ENCODE data around the gene MAGOH. TPM values are rescaled to one million over a fixed set of nuclear protein-coding genes. Genes with fewer than 3 reads are reported as not detected.

MAGOH gene
- total and polyA plus RNA-seq, 2 donors (not counting 1 experiment from before 2014, with no cell fraction given), result 10.8 to 45.6 TPM

DNA sequence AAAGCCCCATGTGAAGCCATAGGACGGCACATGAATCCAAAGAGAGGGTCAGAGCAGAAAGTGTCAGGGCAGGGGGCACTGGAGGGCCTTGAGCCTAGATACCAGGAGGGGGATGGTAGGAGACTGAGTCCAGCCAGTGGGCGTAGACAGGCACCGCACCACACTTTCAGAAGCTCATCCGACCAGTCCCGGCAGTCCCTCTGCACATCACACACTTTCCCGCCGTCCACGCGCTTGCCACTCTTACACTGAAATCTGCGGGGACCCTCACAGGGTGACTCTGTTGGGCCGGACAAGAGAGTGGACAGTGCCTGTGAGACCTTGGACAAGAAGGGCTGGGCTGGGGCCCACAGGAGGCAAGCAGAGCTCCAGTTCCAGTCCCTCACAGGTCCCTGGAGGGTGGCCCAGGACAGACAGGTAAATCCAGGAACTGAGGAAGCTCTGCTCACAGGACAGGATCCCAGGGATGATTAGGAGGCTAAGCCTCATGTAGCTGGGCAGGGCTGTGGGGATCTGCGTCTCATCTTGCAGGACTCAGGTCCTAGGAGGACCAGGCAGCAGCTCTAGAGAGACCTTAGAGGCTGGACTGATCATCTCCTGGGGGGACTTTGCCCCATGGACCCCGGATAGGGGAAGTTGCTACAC, 36.3 kb upstream of the MAGOH start:
- H3K4me3 ChIP-seq (ENCODE audit: control extremely low read depth in 1 of 5, extremely low read depth in 1 of 5, insufficient read depth in 1 of 5, low read depth in 2 of 5, low read length in 4 of 5), result no peak overlapping the region
- H4K20me1 ChIP-seq (ENCODE audit: control insufficient read depth, insufficient read depth, low read length, poor library complexity, severe bottlenecking), result no peaks in the 10 kb centered on the region
- no peak for DNase-seq
- no peak overlapping the region for H3K9ac ChIP-seq (ENCODE audit: low read length)
- no peak overlapping the region for H2AFZ ChIP-seq (ENCODE audit: insufficient read depth, low read depth, low read length, poor library complexity, severe bottlenecking)
- CTCF ChIA-PET, result interaction anchor here (1.5 to 3.8 kb wide), 2 partner anchors 115 to 118 kb away, joined by 4 to 30 read pairs; no protein-coding TSS in a partner anchor
- POLR2A ChIA-PET, result no interaction called here
- H3K79me2 ChIP-seq (ENCODE audit: control insufficient read depth, insufficient read depth, low read length), result no peaks in the 10 kb centered on the region
- no peak overlapping the region for H3K4me2 ChIP-seq (replicated peaks; ENCODE audit: low read depth, low read length, poor library complexity, severe bottlenecking)
- peaks cover 0 to 10% of the 10 kb centered on the region in 2 donors for H3K4me1 ChIP-seq (ENCODE audit: control insufficient read depth in 2 of 2, insufficient read depth in 2 of 2, low read length in 2 of 2)
- H3K9me3 Mint-ChIP-seq (ENCODE audit: insufficient read depth), result no peaks in the 10 kb centered on the region
- H3K36me3 ChIP-seq (replicated peaks in 1 of 2; ENCODE audit: control extremely low read depth in 1 of 2, control insufficient read depth in 1 of 2, extremely low read depth in 1 of 2, insufficient read depth in 2 of 2, low read length in 1 of 2), result peaks cover 0 to 4% of the 10 kb centered on the region in 2 experiments
- H3K27me3 ChIP-seq (replicated peaks in 1 of 4; ENCODE audit: control extremely low read depth in 1 of 4, control insufficient read depth in 3 of 4, insufficient read depth in 4 of 4, low read length in 3 of 4), result no peaks in the 10 kb centered on the region
- intact Hi-C loops (cut with micrococcal nuclease), result loop anchor here (5.0 kb wide), 1 partner anchor 478 kb away; no protein-coding TSS in a partner anchor
- H3K27ac Mint-ChIP-seq, result no peak overlapping the region
- H3K27ac ChIP-seq (ENCODE audit: low read length in 2 of 2), result no peak overlapping the region
- peaks cover 8% of the 10 kb centered on the region for H3K4me1 Mint-ChIP-seq
- no peaks in the 10 kb centered on the region for H3K27me3 Mint-ChIP-seq
- no peak overlapping the region for H3K4me3 Mint-ChIP-seq
- no peaks in the 10 kb centered on the region for H3K9me3 ChIP-seq (ENCODE audit: control extremely low read depth in 1 of 3, control insufficient read depth in 2 of 3, insufficient read depth in 1 of 3, low read length in 2 of 3)
- 95% methylated on average over 10 of the region's 13 CpGs for WGBS (ENCODE audit: insufficient coverage)
- TF ChIP-seq, protein P1, sequence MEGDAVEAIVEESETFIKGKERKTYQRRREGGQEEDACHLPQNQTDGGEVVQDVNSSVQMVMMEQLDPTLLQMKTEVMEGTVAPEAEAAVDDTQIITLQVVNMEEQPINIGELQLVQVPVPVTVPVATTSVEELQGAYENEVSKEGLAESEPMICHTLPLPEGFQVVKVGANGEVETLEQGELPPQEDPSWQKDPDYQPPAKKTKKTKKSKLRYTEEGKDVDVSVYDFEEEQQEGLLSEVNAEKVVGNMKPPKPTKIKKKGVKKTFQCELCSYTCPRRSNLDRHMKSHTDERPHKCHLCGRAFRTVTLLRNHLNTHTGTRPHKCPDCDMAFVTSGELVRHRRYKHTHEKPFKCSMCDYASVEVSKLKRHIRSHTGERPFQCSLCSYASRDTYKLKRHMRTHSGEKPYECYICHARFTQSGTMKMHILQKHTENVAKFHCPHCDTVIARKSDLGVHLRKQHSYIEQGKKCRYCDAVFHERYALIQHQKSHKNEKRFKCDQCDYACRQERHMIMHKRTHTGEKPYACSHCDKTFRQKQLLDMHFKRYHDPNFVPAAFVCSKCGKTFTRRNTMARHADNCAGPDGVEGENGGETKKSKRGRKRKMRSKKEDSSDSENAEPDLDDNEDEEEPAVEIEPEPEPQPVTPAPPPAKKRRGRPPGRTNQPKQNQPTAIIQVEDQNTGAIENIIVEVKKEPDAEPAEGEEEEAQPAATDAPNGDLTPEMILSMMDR (IDR thresholded peaks at IDR 0.05), result no peak
- no peak for TF ChIP-seq EZH2 (IDR thresholded peaks at IDR 0.05; ENCODE audit: borderline replicate concordance, insufficient read depth, low read depth, low read length, poor library complexity, severe bottlenecking)
- ATAC-seq (ENCODE audit: low read depth), result no peak

DNA sequence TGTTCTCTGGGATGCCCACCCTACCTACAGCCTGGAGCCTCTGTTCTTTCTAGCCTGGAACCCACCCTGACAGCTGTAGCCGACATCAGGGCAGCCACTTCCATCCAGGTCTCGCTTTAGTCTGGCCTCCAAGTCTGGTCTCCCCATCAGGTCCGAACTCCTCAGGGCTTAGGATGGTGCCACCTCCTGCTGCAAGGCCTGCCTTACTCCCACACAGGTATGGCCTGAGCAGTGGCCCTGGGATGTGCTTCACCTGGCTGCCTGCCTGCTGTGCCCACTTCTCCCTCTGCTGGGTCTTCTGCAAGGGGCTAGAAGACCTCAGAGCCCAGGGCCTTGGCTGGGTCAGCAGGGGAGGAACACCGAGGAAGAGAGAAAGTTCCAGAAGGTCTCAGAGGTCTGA, 35.7 kb upstream of the MAGOH start:
- intact Hi-C loops (cut with micrococcal nuclease), result no loop called here
- Histone ChIP-seq H3K27ac (ENCODE audit: low read length in 2 of 2) (no peak overlapping the region), H4K20me1 (ENCODE audit: control insufficient read depth, insufficient read depth, low read length, poor library complexity, severe bottlenecking) (no peaks in the 10 kb centered on the region), H3K79me2 (ENCODE audit: control insufficient read depth, insufficient read depth, low read length) (no peaks in the 10 kb centered on the region), H2AFZ (ENCODE audit: insufficient read depth, low read depth, low read length, poor library complexity, severe bottlenecking) (no peak overlapping the region), H3K4me3 (ENCODE audit: control extremely low read depth in 1 of 5, extremely low read depth in 1 of 5, insufficient read depth in 1 of 5, low read depth in 2 of 5, low read length in 4 of 5) (no peak overlapping the region), H3K9me3 (ENCODE audit: control extremely low read depth in 1 of 3, control insufficient read depth in 2 of 3, insufficient read depth in 1 of 3, low read length in 2 of 3) (no peaks in the 10 kb centered on the region), H3K4me1 (ENCODE audit: control insufficient read depth in 2 of 2, insufficient read depth in 2 of 2, low read length in 2 of 2) (peaks cover 0 to 10% of the 10 kb centered on the region in 2 donors), H3K36me3 (replicated peaks in 1 of 2; ENCODE audit: control extremely low read depth in 1 of 2, control insufficient read depth in 1 of 2, extremely low read depth in 1 of 2, insufficient read depth in 2 of 2, low read length in 1 of 2) (peaks cover 0 to 4% of the 10 kb centered on the region in 2 experiments), H3K4me2 (replicated peaks; ENCODE audit: low read depth, low read length, poor library complexity, severe bottlenecking) (no peak overlapping the region), H3K27me3 (replicated peaks in 1 of 4; ENCODE audit: control extremely low read depth in 1 of 4, control insufficient read depth in 3 of 4, insufficient read depth in 4 of 4, low read length in 3 of 4) (no peaks in the 10 kb centered on the region), H3K9ac (ENCODE audit: low read length) (no peak overlapping the region)
- no peak overlapping the region for H3K4me3 Mint-ChIP-seq
- ChIA-PET POLR2A (no interaction called here), CTCF (interaction anchor here (3.8 kb wide), 1 partner anchor 119 kb away, joined by 30 read pairs; no protein-coding TSS in a partner anchor)
- peaks cover 8% of the 10 kb centered on the region for H3K4me1 Mint-ChIP-seq
- TF ChIP-seq, protein P1 (IDR thresholded peaks at IDR 0.05), result no peak
- no peak for TF ChIP-seq EZH2 (IDR thresholded peaks at IDR 0.05; ENCODE audit: borderline replicate concordance, insufficient read depth, low read depth, low read length, poor library complexity, severe bottlenecking)
- DNase-seq (no peak), ATAC-seq (ENCODE audit: low read depth) (no peak)
- WGBS (ENCODE audit: insufficient coverage), result 96% methylated on average over 4 of the region's 4 CpGs
- no peaks in the 10 kb centered on the region for H3K27me3 Mint-ChIP-seq
- no peaks in the 10 kb centered on the region for H3K9me3 Mint-ChIP-seq (ENCODE audit: insufficient read depth)
- H3K27ac Mint-ChIP-seq, result peak overlapping the region; percentile 32
